ENCODE measurements around the gene MFNG. TPM values are rescaled to one million over a fixed set of nuclear protein-coding genes. Genes with fewer than 3 reads are reported as not detected.
"Not testable (repeated sequence)": the region's sequence is repeated elsewhere in the genome, so short reads cannot be mapped to it uniquely, and the experiment has no call there.

Gene MFNG
- 53.5 TPM for total RNA-seq
- long read RNA-seq, transcript MFNG-201 (8 exons, 2,088 nt) = major isoform, 134 of 190 reads
- long read RNA-seq, partial matches to known transcripts = 7 of 190 reads
- long read RNA-seq, other reads (novel, unspliced or antisense) = 49 of 190 reads

DNA sequence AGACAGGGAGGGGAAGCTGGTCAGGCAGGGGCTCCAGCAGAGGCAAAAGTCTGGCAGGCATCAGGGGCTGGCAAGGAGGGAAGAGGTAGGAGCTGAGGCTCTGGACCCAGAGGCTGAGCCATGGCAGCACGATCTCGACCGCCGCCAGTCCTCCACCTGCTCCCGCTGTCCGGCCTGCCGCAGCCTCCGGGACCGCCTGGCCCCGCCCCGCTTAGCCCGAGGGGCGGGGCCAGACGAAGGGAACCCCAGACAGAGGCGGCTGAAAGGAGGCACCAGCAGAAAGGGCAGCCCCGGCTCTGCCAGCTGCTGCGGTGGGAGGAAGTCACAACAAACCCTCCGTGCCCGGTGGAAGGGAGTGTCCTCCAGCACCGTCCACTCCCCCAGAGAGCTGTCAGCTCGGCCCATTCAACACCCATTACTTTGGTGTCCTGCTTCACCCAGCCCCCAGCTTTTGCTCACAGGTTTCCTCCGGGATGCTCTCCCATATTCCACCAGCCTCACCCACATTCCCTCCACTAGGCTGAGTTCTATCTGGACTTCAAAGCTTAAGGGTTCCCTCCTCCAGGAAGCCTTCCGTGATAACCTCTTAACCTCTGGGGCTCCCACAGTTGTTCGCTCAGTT, at the start of gene MFNG:
TSS of gene MFNG (minus strand) at position 161 of the 622 bp plus-strand sequence. CDS start 207 bp downstream, outside the sequence.
- intact Hi-C loops (cut with DNase I) = no loop called here
- no peak for TF ChIP-seq CTCF (IDR thresholded peaks at IDR 0.05)
- peaks cover 17% of the 10 kb centered on the region for H3K4me1 ChIP-seq
- no peaks in the 10 kb centered on the region for H3K27me3 ChIP-seq
- H3K36me3 ChIP-seq = no peaks in the 10 kb centered on the region
- ATAC-seq (peak; percentile 82), DNase-seq (peak; percentile 90)
- peak within 1 kb of the TSS; percentile 63 for H3K4me3 ChIP-seq
- H3K9me3 ChIP-seq = no peaks in the 10 kb centered on the region
- peak within 1 kb of the TSS; percentile 90 for H3K27ac ChIP-seq

DNA sequence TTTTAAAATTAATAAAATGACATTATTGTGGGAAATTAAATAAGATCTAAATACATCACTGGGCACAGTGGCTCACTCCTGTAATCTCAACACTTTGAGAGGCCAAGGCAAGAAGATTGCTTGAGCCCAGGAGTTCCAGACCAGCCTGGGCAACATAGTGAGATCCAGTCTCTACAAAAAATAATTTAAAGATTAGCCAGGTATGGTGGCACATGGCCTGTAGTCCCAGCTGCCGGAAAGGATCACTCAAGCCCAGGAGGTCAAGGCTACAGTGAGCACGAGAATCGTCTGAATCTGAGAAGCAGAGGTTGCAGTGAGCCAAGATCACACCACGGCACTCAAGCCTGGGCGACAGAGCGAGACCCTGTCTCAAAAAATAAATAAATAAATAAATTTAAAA, 49.0 kb upstream of the MFNG start:
- Histone ChIP-seq H3K4me3 (no peak overlapping the region), H3K9me3 (no peaks in the 10 kb centered on the region), H3K36me3 (no peaks in the 10 kb centered on the region), H3K4me1 (peaks cover 13% of the 10 kb centered on the region), H3K27ac (no peak overlapping the region), H3K27me3 (no peaks in the 10 kb centered on the region)
- TF ChIP-seq CTCF (IDR thresholded peaks at IDR 0.05) = no peak
- ATAC-seq (no peak), DNase-seq (no peak)
- intact Hi-C loops (cut with DNase I) = no loop called here

DNA sequence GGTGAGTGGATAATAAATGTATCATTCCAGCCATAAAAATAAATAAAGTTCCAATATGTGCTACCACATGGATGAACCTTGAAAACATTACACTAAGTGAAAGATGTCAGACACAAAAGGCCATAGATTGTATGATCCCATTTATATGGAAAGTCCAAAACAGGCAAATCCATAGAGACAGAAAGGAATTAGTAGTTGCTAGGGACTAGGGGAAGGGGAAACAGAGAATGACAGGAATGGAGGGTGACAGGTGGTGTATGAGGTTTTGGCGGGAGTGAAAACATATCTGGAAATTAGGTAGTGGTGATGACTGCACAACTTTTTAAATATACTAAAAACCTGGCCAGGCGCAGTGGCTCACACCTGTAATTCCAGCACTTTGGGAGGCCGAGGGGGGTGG, 48.3 kb upstream of the MFNG start:
- no peaks in the 10 kb centered on the region for H3K36me3 ChIP-seq
- H3K27me3 ChIP-seq = no peaks in the 10 kb centered on the region
- no peaks in the 10 kb centered on the region for H3K9me3 ChIP-seq
- no peak overlapping the region for H3K4me3 ChIP-seq
- ATAC-seq (no peak), DNase-seq (no peak)
- no peak for TF ChIP-seq CTCF (IDR thresholded peaks at IDR 0.05)
- no peak overlapping the region for H3K27ac ChIP-seq
- peaks cover 13% of the 10 kb centered on the region for H3K4me1 ChIP-seq
- intact Hi-C loops (cut with DNase I) = no loop called here

DNA sequence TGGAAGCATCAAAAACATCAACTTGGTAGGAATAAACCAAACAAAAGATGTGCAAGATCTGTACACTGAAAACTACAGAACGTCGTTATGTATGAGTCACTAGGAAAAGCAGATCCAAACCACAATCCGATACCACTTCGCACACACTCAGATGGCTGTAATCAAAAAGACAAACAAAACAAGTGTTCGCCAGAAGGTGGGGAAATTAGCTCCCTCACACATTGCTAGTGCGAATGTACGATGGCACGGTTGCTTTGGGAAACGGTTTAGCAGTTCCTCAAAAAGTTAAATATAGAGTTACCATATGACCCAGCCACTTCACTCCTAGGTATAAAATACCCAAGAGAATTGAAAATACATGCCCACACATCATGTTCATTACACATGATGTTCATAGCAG, 47.8 kb upstream of the MFNG start:
- no peak overlapping the region for H3K27ac ChIP-seq
- no peaks in the 10 kb centered on the region for H3K9me3 ChIP-seq
- TF ChIP-seq CTCF (IDR thresholded peaks at IDR 0.05) = no peak
- DNase-seq (no peak), ATAC-seq (peak; percentile 43)
- no peak overlapping the region for H3K4me3 ChIP-seq
- peaks cover 11% of the 10 kb centered on the region for H3K4me1 ChIP-seq
- intact Hi-C loops (cut with DNase I) = no loop called here
- H3K36me3 ChIP-seq = no peaks in the 10 kb centered on the region
- no peaks in the 10 kb centered on the region for H3K27me3 ChIP-seq

DNA sequence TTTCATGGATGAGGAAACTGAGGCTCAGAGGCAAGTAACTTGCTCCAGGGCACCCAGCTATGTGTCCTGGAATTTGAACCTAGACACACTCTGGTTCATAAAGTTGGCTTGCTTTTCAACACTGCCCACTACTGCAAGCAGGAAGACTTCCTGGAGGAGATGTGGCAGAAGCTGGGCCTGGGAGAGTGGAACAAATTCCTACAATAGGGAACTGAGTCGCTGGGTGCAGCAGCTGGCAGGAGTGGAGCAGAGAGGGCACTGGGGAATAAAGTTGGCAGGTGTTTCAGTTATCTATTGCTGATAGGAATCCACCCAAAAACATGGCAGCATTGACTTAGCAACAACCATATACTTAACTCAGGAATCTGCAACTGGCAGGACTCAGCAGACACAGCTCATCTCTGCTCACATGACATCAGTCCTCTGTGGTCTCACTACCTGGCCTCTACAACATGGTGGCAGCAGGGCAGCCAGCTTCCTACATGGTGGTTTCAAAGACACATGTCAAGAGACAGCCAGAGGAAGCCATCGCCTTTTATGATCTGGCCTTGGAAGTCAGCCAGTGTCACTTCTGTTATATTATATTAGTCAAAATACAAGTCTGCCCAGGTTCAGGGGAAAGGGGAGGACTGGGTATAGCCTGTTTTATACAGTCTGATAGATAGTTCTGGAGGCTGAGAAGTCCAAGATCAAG, 43.6 kb upstream of the MFNG start:
- Histone ChIP-seq H3K4me3 (no peak overlapping the region), H3K27me3 (no peaks in the 10 kb centered on the region), H3K9me3 (no peaks in the 10 kb centered on the region), H3K36me3 (no peaks in the 10 kb centered on the region), H3K27ac (no peak overlapping the region), H3K4me1 (peaks cover 5% of the 10 kb centered on the region)
- DNase-seq (no peak), ATAC-seq (no peak)
- intact Hi-C loops (cut with DNase I) = no loop called here
- no peak for TF ChIP-seq CTCF (IDR thresholded peaks at IDR 0.05)

- H3K9me3 ChIP-seq; H3K4me3 ChIP-seq; ATAC-seq; H3K27me3 ChIP-seq; intact Hi-C loops (cut with DNase I); DNase-seq; H3K27ac ChIP-seq; H3K4me1 ChIP-seq; H3K36me3 ChIP-seq: not testable (repeated sequence)
Observed at GRCh38 chr22:37527952-37528351, 41.8 kb upstream of the MFNG start.

DNA sequence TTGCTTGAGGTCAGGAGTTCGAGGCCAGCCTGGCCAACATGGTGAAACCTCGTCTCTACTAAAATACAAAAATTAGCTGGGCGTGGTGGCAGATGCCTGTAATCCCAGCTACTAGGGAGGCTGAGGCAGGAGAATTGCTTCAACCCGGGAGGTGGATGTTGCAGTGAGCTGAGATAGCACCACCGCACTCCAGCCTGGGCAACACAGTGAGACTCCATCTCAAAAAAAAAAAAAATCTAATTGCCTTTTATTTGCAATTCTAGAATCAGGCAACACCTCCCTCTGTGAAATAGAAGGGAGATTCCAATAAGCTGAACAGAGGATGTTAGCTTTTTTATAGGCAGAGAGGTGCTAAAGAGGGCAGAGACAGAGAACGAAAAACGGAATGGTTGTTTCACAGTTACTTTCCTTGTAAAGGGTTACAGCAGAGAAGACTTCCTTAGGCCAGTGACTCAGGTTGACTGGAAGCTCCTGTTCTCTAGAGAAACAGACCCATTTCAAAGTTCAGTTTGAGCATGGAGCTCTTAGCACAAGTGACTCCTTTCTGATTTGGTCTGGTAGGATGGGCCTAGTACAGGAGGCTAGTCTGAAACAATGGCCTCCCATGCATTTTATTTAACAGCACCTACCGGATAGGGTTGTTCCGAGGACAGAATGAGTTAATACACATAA, 41.0 kb upstream of the MFNG start:
- H3K27ac ChIP-seq; intact Hi-C loops (cut with DNase I); H3K27me3 ChIP-seq; H3K9me3 ChIP-seq; H3K4me1 ChIP-seq; H3K4me3 ChIP-seq; H3K36me3 ChIP-seq; DNase-seq; ATAC-seq: not testable (repeated sequence)

Data from upper lobe of right lung (tissue), 1 donor.